Measurements from ENCODE around the gene CD14.
"Not testable (repeated sequence)": the region's sequence is repeated elsewhere in the genome, so short reads cannot be mapped to it uniquely, and the experiment has no call there.

CD14 gene

DNA sequence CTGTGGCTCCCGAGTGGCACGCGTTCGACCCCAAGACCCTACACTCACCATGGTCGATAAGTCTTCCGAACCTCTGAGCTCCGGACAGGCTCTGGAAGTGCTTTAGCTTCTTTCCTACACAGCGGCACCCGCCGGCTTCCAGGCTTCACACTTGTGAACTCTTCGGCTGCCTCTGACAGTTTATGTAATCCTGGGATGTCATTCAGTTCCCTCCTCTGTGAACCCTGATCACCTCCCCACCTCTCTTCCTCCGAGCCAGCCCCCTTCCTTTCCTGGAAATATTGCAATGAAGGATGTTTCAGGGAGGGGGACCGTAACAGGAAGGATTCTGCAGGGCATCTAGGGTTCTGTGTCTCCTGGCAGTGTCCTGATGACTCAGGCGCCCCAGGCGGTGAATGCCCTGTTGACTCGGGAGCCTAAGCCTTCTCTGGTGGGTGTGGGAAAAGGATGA is at the start of gene CD14:
CD14 (minus strand) TSS at position 155 of the 451 bp plus-strand sequence; CDS start at position 51, 104 bp downstream.
- DNase-seq (ENCODE audit: low spot score), result peak; percentile 28

DNA sequence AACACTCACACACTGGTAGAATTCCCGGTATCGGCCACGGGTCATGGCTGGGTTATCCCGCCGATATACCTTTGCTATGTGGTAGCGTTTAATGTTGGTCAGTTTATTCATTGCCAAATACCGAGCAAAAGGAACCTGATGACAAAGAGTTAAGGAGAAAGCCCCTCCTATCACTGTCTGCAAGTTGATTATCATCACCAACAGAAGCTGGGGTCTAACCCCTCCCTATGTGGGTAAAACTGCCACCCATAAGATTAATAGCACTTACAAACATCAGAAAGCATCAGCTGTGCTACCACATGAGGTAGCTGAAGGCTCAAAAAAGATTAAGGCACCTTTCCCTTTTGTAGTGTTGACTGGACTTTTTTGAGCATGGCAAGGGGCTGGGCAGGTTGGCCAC is 46.0 kb upstream of the CD14 start:
- DNase-seq (ENCODE audit: low spot score), result no peak

DNA sequence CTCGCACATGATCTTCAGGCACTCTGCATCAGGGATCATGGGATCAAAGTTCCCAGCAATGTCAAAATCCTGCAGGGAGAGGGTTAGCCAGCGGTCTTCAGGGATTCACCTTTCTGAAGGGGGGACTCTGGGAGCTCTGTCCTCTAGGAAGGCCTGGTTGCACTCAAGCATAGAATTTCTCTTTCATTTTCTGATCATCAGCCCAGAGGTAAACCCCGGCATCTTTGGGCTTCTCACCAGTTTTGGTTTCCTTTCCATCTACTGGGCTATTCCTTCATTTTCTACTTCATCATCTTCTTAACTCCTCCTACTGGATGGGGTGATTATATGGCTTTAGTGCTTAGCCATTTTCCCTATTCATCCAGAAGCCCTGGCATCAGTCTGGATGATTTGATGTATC is 45.0 kb upstream of the CD14 start:
- no peak for DNase-seq (ENCODE audit: low spot score)

DNA sequence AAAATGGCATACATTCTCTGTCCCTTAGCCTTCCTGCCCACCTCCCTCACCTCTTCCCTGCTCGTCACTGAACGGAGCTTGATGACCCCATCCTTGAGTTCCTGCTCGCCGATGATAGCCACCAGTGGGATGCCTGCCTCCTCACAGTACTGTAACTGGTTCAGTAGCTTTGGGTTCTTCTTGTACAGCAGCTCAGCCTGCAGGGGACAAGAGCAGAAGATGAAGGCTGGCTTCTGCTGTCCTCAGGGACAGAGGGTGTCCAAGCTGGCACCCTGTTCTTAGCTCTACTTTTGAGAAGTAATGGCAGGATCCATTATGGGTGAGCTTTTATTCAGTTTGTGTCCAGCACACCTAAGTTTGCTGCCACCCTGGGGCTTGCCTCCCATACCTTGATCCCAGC is 41.7 kb upstream of the CD14 start:
- DNase-seq (ENCODE audit: low spot score), result no peak

DNA sequence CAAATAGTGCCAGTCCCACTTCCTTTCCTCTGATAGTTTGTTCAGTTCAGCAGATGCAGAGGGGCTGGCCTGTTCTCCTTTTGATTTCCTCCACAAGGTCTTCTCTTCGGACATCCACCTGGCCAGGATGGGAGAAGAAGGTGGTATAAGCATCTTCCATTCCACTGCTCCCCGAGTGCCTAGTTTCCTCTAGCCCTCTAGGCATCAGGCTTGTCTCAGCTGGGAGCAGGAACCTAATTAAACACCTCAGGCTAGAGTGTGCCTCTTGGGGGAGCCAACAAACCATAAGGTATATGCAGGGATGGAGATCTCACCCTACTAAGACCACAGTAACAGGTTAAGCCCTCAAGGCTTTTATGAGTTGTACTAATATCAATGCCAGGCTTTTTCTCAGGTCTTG is 41.2 kb upstream of the CD14 start:
- DNase-seq (ENCODE audit: low spot score), result no peak

DNA sequence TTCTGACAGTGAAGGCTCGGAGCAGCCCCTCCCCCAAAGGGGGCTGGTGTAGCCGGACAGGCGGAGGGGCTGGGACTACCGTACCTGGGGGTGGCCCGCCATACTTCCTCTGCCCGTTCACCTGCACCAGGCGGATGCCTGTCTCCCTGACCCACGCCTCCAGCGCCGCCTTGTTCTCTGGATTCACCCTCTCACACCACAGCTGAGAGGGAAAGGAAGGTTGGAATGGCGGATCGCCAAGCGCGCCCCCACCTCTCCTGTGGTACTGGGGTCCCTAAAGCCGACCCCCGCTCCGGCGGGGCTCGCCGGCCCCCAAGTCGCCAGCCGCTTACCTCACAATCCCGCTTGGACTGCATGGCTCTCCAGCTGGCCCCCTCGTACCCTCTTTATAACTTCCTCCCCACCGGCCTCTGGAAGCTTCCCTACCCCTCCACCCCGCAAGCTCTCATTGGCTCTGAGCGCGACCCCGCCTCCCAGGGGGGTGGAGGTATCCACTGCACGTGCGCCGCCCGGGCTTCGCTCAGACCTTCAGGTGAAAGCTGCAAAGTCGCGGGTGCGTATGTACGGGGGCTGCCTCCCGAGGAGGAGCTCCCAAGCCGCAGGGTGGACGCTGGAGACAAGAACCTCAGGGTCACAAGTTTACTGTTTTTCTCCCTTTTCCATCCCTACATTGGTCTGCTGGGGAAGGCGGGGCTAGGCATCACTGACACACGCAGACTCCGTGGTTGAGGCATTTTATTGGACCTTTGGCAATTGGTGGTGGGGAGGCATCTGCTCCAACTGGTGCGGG is 40.4 kb upstream of the CD14 start, which contains the start of gene DND1:
DND1 (minus strand) TSS at position 390 of the 790 bp plus-strand sequence; CDS start at position 356, 34 bp downstream.
- no peak for DNase-seq (ENCODE audit: low spot score)

DNA sequence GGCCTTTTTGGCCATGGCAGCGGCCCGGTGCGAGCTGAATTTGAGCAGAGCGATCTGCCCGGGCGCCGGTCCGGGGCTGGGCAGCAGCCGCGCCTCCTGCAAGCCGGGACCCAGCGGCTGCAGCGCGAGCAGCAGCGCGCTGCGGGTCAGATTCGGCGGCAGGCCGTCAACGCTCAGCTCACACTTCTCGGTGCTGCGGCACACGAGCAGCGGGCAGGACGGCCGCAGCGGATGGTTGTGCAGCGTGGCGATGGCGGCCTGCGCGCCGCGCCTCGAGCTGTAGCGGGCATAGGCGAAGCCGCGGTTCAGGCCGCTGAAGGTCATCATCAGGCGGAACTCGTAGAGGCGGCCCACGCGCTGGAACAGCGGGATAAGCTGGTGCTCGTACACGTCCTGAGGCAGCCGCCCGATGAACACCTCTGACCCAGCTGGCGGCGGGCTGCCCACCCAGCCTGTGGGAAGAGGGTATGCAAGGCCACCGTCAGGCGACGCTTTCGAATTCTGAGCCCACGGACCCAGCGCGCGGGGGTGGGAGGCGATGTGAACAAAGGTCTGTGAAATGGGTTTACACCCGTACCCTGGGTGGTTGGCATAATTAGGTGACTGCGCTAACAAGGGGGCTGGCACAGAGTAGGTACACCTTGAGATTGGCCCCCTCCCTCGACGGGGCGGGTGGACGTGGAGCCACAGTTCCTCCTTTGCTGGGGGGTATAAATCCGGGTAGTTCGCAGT is 39.6 kb upstream of the CD14 start:
- no peak for DNase-seq (ENCODE audit: low spot score)

DNA sequence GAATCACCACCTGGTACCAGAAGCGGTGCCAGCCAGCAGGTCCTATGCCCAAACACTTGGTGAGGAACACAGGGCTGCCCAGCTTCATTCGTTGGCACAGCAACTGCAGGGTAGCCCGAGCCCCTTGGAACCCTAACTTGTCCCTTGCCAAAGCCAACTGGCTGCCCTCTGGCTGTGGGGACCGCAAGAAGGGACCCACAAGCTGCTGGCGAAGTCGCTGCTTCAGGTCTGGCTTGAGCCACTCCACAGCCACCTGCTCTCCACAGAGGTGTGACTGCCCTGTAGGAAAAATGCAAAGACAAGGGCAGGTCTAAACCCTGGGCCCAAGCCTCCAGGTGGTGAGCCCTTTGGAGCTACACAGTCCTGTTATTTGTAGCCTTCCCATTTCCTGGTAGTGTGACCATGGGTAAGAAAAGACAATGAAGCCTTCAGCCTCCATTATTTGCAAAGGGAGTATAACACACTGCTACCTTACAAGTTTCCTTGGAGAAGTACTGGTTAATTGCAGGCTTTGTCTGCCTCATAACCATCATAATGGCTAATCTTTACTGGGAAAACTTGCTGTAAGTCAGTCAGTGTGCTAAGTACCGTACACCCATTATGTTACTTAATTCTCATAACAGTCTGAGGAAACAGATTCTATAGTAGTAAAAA is 38.6 kb upstream of the CD14 start:
- DNase-seq (ENCODE audit: low spot score), result no peak

DNA sequence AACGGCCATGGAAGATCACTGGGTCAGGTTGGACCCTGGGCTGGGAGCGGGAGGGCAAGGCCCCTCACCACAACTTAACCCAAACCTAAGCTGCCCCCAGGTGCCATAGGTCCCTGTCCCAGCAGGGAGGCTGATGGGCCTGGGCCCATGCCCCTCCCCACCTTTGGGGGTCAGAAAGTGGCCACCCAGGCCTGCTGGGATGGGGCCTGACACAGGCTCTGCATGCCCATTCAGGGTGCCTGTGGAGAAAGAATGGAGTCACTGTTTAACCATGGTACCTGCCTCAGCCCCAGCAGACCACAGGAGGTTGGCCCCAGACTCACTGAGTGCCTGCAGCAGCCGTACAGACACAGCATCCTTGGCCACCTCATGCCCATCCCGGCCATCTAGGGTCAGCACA is 38.1 kb upstream of the CD14 start:
- not testable (repeated sequence) for DNase-seq (ENCODE audit: low spot score)

DNA sequence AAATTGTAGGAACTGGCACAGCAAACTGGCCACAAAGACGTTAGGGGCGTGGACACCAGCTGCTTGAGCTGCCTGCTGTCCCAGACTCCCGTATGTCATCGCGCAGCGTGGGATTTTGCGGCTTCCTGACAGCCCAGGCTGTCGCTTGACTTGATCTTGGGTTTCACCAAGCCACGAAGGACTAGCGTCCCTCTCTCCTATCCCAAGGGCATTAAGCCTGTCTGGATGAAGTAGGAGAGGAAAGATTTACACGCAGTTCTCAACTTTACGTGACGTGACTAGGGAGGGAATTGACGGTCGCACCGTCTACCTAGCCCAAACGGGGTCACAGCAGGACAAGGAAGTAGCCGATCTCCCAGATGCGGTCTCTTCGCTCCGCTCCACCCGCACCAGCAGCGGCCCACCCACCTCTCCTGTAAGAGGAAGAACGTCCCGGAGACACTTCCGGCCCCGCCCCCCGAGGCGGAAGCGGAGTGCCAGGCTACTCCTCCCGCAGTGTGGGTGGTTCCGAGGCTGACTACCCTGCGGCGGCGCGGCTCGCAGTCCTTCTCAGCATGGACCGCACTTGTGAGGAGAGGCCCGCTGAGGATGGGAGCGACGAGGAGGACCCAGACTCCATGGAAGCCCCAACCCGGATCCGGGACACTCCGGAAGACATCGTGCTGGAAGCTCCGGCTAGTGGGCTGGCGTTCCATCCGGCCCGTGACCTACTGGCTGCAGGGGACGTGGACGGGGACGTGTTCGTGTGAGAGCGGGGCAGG is 31.6 kb upstream of the CD14 start, which contains the start of gene WDR55:
WDR55 (plus strand) TSS at position 546 of the 761 bp plus-strand sequence; CDS start at position 555, 9 bp downstream.
- DNase-seq (ENCODE audit: low spot score), result peak; percentile 91

DNA sequence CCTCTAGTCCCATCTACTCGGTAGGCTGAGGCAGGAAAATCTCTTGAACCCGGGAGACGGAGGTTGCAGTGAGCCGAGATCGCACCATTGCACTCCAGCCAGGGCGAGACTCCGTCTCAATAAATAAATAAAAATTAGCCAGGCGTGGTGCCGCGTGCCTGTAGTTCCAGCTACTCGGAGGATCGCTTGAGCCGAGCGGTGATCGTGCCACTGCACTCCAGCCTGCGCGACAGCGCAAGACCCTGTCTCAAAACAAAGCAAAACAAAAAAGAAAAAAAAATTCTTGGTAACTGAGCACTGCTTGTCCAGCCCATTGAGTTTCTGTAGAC is 31.0 kb upstream of the CD14 start:
- DNase-seq (ENCODE audit: low spot score), result no peak

DNA sequence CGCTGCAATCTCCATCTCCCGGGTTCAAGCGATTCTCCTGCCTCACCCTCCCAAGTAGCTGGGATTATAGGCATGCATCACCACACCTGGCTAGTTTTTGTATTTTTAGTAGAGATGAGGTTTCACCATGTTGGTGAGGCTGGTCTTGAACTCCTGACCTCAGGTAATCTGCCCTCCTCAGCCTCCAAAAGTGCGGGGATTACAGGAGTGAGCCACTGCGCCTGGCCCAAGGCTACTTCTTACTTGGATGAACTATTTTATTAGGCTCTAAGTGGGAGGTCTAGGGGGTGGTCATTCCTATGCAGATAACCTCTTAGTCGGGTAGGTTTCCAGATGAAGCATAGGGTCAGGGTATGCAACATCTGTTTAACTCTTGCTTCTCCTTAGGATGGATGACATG is 27.4 kb upstream of the CD14 start:
- not testable (repeated sequence) for DNase-seq (ENCODE audit: low spot score)

DNA sequence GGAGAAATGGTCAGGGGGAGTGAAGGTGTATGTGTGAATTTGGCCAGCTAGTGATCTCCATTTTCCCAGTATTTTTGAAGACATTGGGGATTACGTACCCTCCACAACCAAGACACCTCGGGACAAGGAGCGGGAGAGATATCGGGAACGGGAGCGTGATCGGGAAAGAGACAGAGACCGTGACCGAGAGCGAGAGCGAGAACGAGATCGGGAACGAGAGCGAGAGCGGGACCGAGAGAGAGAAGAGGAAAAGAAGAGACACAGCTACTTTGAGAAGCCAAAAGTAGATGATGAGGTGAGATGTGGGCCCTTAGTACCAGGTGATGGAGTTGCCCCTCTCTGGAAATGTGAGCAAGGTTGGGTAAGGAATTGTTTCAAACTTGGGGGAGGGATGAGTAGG is 25.9 kb upstream of the CD14 start:
- DNase-seq (ENCODE audit: low spot score), result no peak

DNA sequence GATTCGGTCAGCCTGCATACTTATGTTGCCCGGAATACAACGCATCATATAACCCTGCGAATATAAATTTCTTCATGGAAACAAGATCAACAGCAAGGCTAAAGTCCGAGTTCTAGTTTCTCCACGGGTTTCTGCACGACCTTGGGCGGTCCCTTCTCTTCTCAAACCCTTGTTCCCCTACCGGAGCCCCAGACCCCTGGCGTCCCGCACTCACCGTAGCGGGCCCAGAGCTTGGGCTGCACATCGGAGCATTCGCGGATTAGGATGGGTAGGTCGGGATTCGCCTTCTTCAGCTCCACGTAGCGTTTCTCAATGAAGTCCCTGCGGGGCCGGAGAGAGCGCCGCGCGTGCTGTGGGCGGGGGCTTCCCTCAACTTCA is 14.1 kb upstream of the CD14 start:
- no peak for DNase-seq (ENCODE audit: low spot score)

DNA sequence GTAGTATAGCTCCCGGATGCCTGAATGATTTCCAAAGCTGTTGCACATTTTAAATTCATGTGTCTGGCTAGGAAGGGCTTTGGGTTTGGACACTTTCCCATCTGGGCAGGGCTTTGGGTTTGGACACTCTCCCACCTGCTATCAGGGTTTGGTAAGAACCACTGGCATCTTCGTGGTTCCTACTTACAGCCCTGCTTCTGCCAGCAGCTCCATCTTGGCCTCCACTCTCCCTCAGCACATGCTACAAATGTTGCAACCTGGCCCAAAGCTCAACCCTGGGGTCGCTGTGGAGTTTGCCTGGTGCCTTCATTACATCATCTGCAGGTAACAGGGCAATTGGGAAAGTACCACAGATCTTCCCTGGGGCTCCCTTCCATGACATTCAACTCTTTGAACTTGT is 9.7 kb upstream of the CD14 start:
- no peak for DNase-seq (ENCODE audit: low spot score)

DNA sequence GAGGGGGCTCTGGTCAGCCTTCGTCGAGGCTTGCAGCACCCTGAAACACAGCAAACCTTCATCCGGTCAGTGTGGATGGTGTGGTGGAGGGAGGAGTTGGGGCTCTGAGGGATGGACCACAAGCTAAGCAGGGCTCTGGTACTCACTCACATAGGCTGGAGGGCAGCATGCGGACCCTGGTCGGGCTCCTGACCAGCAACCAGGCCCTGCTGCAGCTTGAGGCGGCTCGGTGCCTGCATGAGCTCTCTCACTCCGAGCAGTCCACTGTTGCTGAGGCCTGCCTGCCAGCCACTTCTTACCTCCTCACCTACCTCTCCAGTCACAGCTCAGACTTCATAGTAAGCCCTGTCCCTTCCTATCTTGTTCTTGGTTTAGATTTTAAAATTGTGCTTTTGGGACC is 8.7 kb upstream of the CD14 start:
- DNase-seq (ENCODE audit: low spot score), result no peak

DNA sequence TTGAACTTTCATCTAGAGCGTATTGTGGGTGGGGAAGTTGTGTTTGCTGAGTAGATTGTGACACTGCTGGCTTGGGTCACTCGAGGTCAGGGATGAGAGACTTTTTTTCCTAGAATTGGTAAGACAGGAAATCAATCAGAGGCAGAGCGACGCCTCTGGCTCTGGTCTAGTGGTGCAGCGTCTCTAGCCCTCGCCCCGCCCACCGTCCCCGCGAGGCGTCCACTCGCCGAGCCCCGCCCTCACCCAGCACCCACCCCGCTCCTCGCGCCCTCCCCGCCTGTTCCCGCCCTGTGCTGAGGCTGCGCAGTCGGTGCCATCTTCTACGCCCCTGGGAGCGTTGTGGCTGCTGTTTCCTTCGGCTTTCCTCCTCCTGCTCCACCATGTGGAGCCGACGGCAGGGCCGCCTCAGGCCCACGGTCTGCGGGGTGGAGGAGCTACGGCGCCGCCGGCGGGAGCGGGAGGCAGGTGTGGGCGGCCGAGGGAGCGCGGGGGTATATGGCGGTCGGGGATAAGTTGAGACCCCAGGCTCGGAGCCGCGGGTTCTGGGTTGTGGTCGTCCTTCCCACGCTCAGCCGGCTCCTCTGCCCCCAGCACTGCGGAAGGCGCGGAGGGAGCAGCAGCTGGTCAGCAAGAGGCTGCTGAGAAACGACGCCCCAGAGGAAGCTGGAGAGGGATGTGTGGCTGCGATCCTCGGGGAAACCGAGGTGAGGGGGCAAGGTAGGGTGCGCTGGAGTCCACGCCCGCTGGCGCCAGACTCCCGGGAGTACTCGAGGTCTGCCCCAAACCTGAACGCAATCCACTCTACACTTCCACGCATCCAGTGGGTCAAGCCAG is 6.4 kb upstream of the CD14 start, which contains the start of gene TMCO6:
TMCO6 (plus strand) TSS at position 304 of the 834 bp plus-strand sequence; CDS start at position 381, 77 bp downstream.
- peak; percentile 95 for DNase-seq (ENCODE audit: low spot score)

DNA sequence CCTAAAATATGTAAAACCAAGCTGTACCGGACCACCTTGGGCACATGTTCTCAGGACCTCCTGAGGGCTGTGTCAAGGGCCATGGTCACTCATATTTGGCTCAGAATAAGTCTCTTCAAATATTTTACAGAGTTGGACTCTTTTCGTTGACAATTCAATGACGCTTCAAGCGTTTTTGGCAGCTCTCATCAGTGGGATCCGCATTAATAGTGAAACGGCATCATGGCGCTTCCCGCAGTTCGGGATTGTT is 5.8 kb upstream of the CD14 start:
- DNase-seq (ENCODE audit: low spot score), result not testable (repeated sequence)

DNA sequence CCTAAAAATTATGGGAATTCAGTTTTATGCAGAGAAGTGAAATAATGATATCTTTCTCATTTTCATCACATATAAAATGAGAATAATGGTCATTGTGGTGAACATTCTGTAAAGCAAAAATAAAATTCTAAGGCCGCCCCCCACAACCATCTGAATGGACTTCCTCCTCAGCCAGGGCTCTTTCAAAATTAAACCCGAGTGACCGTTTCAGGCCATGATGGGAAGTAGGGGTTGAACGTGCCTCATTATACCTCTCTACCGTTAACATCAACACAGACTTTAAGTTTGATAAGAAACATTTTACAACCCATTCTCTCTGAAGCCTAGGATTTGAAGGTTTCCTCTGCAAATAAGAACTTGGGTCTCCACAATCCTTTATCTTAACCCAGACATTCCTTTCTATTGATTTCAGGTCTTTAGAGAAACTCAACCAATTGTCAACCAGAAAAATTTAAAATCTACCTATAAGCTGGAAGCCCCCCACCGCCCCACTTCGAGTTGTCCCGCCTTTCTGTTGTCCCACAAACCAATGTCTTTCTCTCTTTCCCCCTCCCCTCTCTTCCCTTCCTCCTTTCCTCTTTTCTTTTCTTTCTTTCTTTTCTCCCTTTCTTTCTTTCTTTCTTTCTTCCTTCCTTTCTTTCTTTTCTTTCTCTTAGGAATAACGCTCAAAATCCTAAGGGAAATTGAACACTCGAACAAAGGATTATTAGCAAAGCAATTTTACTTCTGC is 4.6 kb upstream of the CD14 start:
- no peak for DNase-seq (ENCODE audit: low spot score)

Data from kidney capillary endothelial cell (primary cell).